GM18861 (cell line): ENCODE measurements around the gene RPS25.
"Not testable (repeated sequence)": the region's sequence is repeated elsewhere in the genome, so short reads cannot be mapped to it uniquely, and the experiment has no call there.

Experiments used
- ATAC-seq: cut with Tn5 transposase; IDR thresholded peaks from one replicate; pipeline ENCODE4 v1.9.1; 2021; ENCODE audit not compliant: unreplicated experiment

The RPS25 gene

DNA sequence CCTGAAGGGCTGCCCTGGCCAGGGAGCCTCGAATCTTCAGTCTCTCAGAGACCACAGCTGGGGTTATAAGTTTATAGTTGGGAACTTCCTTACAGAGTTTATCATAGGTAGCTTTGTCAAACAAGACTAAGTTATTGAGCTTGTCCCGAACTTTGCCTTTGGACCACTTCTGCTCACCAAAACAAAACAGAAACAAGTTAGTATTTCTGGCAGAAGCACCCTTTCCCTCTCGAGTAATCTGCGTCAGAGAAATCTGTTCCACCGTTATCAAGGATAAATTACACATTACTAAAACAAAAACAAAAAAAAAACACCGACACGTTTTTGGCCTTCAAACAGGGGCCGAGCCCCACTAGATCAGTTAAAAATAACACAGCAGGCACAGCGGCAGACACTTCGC lies 766 bp downstream of the RPS25 start:
- not testable (repeated sequence) for ATAC-seq

- ATAC-seq: no peak
These were observed 1.7 kb downstream of the RPS25 start for GRCh38 chr11:119016216-119017009.

DNA sequence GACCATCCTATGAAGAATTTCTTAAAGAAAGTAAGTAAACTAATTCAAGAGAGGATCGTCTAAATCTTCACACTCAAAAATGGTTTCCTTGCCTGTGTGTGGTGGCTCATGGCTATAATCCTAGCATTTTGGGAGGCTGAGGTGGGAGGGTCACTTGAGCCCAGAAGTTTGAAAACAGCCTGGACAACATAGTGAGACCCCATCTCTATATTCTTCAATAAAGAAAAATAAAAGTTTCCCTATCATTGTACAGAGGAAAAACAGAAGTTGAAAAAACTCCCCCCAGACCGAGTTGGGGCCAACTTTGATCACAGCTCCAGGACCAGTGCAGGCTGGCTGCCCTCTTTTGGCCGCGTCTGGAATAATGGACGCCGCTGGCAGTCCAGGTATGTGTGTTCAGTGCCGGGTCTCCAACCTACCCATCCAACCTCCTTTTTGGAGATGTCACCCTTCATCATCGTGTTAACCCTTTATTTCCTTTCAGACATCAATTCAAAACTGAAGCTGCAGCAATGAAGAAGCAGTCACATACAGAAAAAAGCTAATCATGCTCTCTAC lies 3.0 kb downstream of the RPS25 start:
- ATAC-seq: no peak

GRCh38 chr11:119014209-119014924 lies 3.8 kb downstream of the RPS25 start:
- ATAC-seq: no peak

- no peak for ATAC-seq
These were observed 5.4 kb downstream of the RPS25 start for GRCh38 chr11:119012629-119013170.

- no peak for ATAC-seq
These were observed 6.6 kb downstream of the RPS25 start for GRCh38 chr11:119011476-119012053.

DNA sequence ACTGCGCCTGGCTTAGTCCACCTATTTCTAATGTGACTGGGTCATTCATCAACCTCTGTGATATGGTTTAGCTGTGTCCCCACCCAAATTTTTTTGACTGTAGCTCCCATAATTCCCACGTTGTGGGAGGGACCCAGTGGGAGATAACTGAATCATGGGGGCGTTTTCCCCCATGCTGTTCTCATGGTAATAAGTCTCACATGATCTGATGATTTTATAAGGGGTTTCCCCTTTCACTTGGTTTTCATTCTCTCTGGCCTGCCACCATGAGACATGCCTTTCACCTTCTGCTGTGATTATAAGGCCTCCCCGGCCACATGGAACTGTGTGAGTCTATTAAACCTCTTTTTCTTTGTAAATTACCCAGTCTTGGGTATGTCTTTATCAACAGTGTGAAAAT lies 11.5 kb downstream of the RPS25 start:
- no peak for ATAC-seq

DNA sequence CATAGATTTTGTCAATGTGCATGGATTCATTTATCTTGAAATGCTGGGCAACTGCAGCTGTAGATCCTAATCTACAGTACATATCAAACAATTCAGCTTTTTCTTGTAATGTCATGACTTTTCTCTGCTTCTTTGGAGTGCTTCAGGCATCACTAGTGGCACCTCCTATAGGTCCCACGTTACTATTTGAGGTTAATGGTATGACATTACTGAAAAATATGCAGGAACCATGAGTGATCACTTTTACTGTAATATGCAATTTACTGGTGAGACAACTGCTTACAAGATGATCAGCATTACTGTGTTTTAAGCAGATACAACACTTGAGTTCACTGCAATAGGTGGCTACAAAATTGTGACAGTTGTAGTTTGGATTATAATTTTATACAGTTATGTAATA lies 17.2 kb downstream of the RPS25 start:
- ATAC-seq: no peak

DNA sequence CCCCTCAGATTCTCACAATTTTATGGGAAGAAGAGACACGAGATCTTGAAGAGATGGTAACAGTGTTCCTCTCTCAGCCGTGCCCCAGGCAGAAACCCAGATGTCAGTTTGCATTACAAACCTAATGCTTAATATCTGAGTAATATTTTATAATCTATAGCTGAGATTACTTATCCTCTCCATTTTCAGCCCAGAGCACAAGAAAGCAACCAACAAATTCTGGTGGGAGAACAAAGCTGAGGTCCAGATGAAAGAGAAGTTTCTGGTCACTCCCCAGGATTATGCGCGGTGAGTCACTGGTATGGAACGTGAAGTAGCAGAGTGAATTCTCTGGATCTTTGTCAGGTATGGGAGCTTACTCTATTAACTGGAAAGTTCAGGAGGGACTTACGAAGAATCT lies 19.3 kb downstream of the RPS25 start:
- ATAC-seq: no peak

DNA sequence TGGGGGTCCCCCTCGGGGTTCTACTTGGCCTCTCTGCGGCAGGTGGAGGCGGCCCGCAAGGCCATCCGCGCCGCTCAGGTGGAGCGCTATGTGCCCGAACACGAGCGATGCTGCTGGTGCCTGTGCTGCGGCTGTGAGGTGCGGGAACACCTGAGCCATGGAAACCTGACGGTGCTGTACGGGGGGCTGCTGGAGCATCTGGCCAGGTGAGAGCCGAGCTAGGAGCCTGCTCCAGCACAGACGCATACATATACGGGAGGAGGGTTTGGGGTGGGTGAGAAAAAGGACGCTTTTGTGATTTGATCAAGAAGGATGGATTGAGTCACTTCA lies 19.8 kb downstream of the RPS25 start:
- no peak for ATAC-seq

GRCh38 chr11:118997627-118998387 lies 20.3 kb downstream of the RPS25 start, which contains the start of gene CENATAC:
Gene CENATAC (plus strand): TSS chr11:118998138. CDS start chr11:118998198, 60 bp downstream.
- ATAC-seq: peak; percentile 92

DNA sequence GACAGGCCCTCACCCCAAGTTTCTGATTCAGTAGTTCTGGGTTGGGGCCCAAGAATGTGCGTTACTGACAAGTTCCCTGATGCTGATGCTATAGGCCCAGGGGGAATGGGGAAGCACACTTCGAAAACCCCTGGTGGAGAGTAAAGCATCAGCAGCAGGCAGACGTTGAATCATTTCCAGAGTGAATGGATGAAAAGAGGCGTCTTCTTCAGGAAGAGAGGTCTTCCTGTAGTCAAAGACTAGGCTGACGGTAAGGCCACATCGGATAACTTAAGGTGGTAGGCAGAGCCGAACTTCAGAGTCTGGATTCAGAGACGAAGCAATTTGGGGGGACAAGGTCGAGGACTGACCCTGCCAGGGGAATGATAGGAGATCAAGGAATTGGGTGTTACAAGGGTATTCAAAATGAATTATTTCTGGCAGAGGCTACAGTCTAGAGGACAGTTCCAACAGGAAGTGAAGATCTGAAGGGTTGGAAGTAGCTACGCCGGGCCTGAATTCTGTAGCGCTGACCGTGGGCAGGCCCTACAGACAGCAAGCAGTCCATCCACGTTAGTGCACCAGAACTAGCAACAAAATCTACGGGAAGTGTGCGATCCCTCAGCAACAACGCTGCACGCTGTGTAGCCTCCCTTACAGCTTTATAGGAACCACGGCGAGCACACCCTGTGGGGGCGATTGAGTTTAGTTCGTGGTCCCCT lies 21.1 kb downstream of the RPS25 start:
- ATAC-seq: no peak

- ATAC-seq: not testable (repeated sequence)
These were observed 26.6 kb downstream of the RPS25 start for GRCh38 chr11:118991486-118992038.

DNA sequence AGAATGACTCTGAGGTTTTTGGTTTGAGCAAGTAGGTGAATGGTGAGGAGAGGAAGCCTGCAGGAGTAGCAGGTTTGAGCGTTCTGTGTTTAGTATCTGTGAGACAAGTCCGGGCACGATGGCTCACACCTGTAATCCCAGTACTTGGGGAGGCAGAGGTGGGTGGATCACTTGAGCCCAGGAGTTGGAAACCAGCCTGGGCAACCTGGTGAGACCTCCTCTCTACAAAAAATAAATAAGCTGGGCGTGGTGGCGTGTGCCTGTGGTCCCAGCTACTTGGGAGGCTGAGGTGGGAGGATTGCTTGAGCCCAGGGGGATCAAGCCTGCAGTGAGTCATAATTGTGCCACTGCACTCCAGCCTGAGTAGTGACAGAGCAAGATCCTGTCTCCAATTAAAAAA lies 29.9 kb downstream of the RPS25 start:
- no peak for ATAC-seq

DNA sequence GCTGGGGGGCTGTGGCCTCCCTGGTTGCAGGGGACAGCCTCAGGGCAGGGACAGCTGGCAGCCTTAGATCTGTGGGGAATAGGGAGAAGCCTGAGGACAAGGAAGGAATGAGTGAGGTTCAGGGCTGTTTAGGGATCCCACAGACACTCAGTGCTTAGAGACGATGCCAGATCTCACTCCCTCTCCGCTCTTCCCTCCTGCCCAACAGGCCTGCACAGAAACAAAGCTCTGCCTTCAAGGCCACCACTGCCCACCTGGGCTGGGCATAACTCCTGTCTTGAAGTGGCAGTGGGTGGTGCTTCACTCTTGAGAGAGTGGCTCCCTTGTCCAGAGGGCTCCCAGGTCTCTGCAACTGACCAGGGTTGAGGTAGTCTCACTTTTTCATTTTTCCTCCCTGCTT lies 33.3 kb downstream of the RPS25 start:
- ATAC-seq: no peak

GRCh38 chr11:118984337-118984736 lies 33.8 kb downstream of the RPS25 start:
- ATAC-seq: not testable (repeated sequence)

GRCh38 chr11:118980191-118980881 lies 37.8 kb downstream of the RPS25 start:
- ATAC-seq: no peak

GRCh38 chr11:118979434-118979833 lies 38.7 kb downstream of the RPS25 start:
- ATAC-seq: no peak
